B cell (primary cell): Measurements from ENCODE around the gene KIRREL1.

Source experiments
- EZH2 ChIP-seq: IDR thresholded peaks from 2 replicates; pipeline ENCODE4 v1.6.1; 2012; ENCODE audit warnings: borderline replicate concordance, low read depth, mild to moderate bottlenecking, moderate library complexity, low read length; ENCODE audit not compliant: insufficient read depth, poor library complexity, severe bottlenecking
- TF ChIP-seq, protein P1 (sequence below): fragments of 200-600 bp; IDR thresholded peaks from one replicate; pipeline ENCODE4 v1.8.0; 2022; ENCODE audit warnings: antibody characterized with exemption, mild to moderate bottlenecking

GRCh38 chr1:157971769-157972168, 21.7 kb upstream of the KIRREL1 start:
- TF ChIP-seq, protein P1, sequence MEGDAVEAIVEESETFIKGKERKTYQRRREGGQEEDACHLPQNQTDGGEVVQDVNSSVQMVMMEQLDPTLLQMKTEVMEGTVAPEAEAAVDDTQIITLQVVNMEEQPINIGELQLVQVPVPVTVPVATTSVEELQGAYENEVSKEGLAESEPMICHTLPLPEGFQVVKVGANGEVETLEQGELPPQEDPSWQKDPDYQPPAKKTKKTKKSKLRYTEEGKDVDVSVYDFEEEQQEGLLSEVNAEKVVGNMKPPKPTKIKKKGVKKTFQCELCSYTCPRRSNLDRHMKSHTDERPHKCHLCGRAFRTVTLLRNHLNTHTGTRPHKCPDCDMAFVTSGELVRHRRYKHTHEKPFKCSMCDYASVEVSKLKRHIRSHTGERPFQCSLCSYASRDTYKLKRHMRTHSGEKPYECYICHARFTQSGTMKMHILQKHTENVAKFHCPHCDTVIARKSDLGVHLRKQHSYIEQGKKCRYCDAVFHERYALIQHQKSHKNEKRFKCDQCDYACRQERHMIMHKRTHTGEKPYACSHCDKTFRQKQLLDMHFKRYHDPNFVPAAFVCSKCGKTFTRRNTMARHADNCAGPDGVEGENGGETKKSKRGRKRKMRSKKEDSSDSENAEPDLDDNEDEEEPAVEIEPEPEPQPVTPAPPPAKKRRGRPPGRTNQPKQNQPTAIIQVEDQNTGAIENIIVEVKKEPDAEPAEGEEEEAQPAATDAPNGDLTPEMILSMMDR, result no peak
- TF ChIP-seq EZH2, result no peak
